ENCODE measurements around the gene BZW2.

- no peak for TF ChIP-seq CTCF (IDR thresholded peaks at IDR 0.05)
- no peak for TF ChIP-seq EZH2 (IDR thresholded peaks at IDR 0.05)
Observed at GRCh38 chr7:16729541-16729940, 83.6 kb downstream of the BZW2 start.
